Stimulated activated naive CD8-positive, alpha-beta T cell treated with anti-CD3 and anti-CD28 coated beads, Interleukin-15, Interleukin-2, amounts not matched to agents 100 ng/mL and 50 ng/mL, for 24 hours (primary cell): Measurements from ENCODE around the gene CACNA1I.

ENCODE experiments used
- H3K27ac Mint-ChIP-seq: one replicate; pipeline ENCODE4 v1.8.0; 2021; ENCODE audit warnings: mild to moderate bottlenecking, mixed read lengths
- H3K27me3 Mint-ChIP-seq: one replicate; pipeline ENCODE4 v1.8.0; 2021; ENCODE audit warnings: mixed read lengths
- H3K36me3 Mint-ChIP-seq: one replicate; pipeline ENCODE4 v1.8.0; 2021; ENCODE audit warnings: low read depth, mixed read lengths
- H3K4me1 Mint-ChIP-seq: one replicate; pipeline ENCODE4 v1.8.0; 2021; ENCODE audit warnings: low read depth, mixed read lengths
- H3K4me3 Mint-ChIP-seq: one replicate; pipeline ENCODE4 v1.8.0; 2021; ENCODE audit warnings: mild to moderate bottlenecking, mixed read lengths
- H3K9me3 Mint-ChIP-seq: one replicate; pipeline ENCODE4 v1.8.0; 2021; ENCODE audit warnings: mixed read lengths

The CACNA1I gene

GRCh38 chr22:39699631-39700360 is 129.2 kb downstream of the CACNA1I start:
- H3K27me3 Mint-ChIP-seq = peaks cover 7% of the 10 kb centered on the region
- H3K4me3 Mint-ChIP-seq = no peak overlapping the region
- no peaks in the 10 kb centered on the region for H3K36me3 Mint-ChIP-seq
- no peaks in the 10 kb centered on the region for H3K4me1 Mint-ChIP-seq
- no peaks in the 10 kb centered on the region for H3K9me3 Mint-ChIP-seq
- H3K27ac Mint-ChIP-seq = no peak overlapping the region

GRCh38 chr22:39700565-39700964 is 130.0 kb downstream of the CACNA1I start:
- no peak overlapping the region for H3K27ac Mint-ChIP-seq
- peaks cover 7% of the 10 kb centered on the region for H3K27me3 Mint-ChIP-seq
- H3K9me3 Mint-ChIP-seq = no peaks in the 10 kb centered on the region
- no peaks in the 10 kb centered on the region for H3K4me1 Mint-ChIP-seq
- H3K4me3 Mint-ChIP-seq = no peak overlapping the region
- no peaks in the 10 kb centered on the region for H3K36me3 Mint-ChIP-seq

GRCh38 chr22:39703091-39703490 is 132.5 kb downstream of the CACNA1I start:
- no peak overlapping the region for H3K27ac Mint-ChIP-seq
- H3K36me3 Mint-ChIP-seq = no peaks in the 10 kb centered on the region
- peaks cover 4% of the 10 kb centered on the region for H3K27me3 Mint-ChIP-seq
- H3K4me1 Mint-ChIP-seq = no peaks in the 10 kb centered on the region
- H3K4me3 Mint-ChIP-seq = no peak overlapping the region
- no peaks in the 10 kb centered on the region for H3K9me3 Mint-ChIP-seq

- H3K36me3 Mint-ChIP-seq = no peaks in the 10 kb centered on the region
- H3K27ac Mint-ChIP-seq = no peak overlapping the region
- no peaks in the 10 kb centered on the region for H3K4me1 Mint-ChIP-seq
These were observed 133.5 kb downstream of the CACNA1I start for GRCh38 chr22:39703928-39704639.

GRCh38 chr22:39705386-39705785 is 134.8 kb downstream of the CACNA1I start:
- no peaks in the 10 kb centered on the region for H3K4me1 Mint-ChIP-seq
- H3K27me3 Mint-ChIP-seq = peaks cover 4% of the 10 kb centered on the region
- H3K4me3 Mint-ChIP-seq = no peak overlapping the region
- H3K27ac Mint-ChIP-seq = no peak overlapping the region
- no peaks in the 10 kb centered on the region for H3K9me3 Mint-ChIP-seq
- no peaks in the 10 kb centered on the region for H3K36me3 Mint-ChIP-seq

More at GRCh38 chr22:39703928-39704639, 133.5 kb downstream of the CACNA1I start:
- Mint-ChIP-seq H3K27me3 (peaks cover 4% of the 10 kb centered on the region), H3K4me3 (no peak overlapping the region), H3K9me3 (no peaks in the 10 kb centered on the region)

GRCh38 chr22:39706376-39707140 is 136.0 kb downstream of the CACNA1I start:
- Mint-ChIP-seq H3K9me3 (no peaks in the 10 kb centered on the region), H3K27ac (no peak overlapping the region), H3K4me3 (no peak overlapping the region), H3K4me1 (no peaks in the 10 kb centered on the region), H3K27me3 (no peaks in the 10 kb centered on the region), H3K36me3 (no peaks in the 10 kb centered on the region)

- no peaks in the 10 kb centered on the region for H3K36me3 Mint-ChIP-seq
- H3K4me3 Mint-ChIP-seq = no peak overlapping the region
- no peaks in the 10 kb centered on the region for H3K4me1 Mint-ChIP-seq
- H3K27ac Mint-ChIP-seq = no peak overlapping the region
- no peaks in the 10 kb centered on the region for H3K27me3 Mint-ChIP-seq
- no peaks in the 10 kb centered on the region for H3K9me3 Mint-ChIP-seq
These were observed 136.8 kb downstream of the CACNA1I start for GRCh38 chr22:39707351-39707750.

GRCh38 chr22:39707816-39708215 is 137.3 kb downstream of the CACNA1I start:
- Mint-ChIP-seq H3K27ac (no peak overlapping the region), H3K27me3 (no peaks in the 10 kb centered on the region), H3K36me3 (no peaks in the 10 kb centered on the region), H3K9me3 (no peaks in the 10 kb centered on the region), H3K4me1 (no peaks in the 10 kb centered on the region), H3K4me3 (no peak overlapping the region)

- no peaks in the 10 kb centered on the region for H3K36me3 Mint-ChIP-seq
- no peak overlapping the region for H3K4me3 Mint-ChIP-seq
- H3K4me1 Mint-ChIP-seq = no peaks in the 10 kb centered on the region
- no peaks in the 10 kb centered on the region for H3K9me3 Mint-ChIP-seq
- H3K27me3 Mint-ChIP-seq = no peaks in the 10 kb centered on the region
- no peak overlapping the region for H3K27ac Mint-ChIP-seq
These were observed 140.0 kb downstream of the CACNA1I start for GRCh38 chr22:39710380-39711150.

- H3K9me3 Mint-ChIP-seq = no peaks in the 10 kb centered on the region
- H3K36me3 Mint-ChIP-seq = no peaks in the 10 kb centered on the region
- H3K27me3 Mint-ChIP-seq = no peaks in the 10 kb centered on the region
- no peak overlapping the region for H3K4me3 Mint-ChIP-seq
- no peak overlapping the region for H3K27ac Mint-ChIP-seq
- H3K4me1 Mint-ChIP-seq = no peaks in the 10 kb centered on the region
These were observed 141.5 kb downstream of the CACNA1I start for GRCh38 chr22:39712081-39712480.

- Mint-ChIP-seq H3K4me1 (no peaks in the 10 kb centered on the region), H3K9me3 (no peaks in the 10 kb centered on the region), H3K4me3 (no peak overlapping the region), H3K27ac (no peak overlapping the region), H3K27me3 (no peaks in the 10 kb centered on the region), H3K36me3 (no peaks in the 10 kb centered on the region)
These were observed 142.4 kb downstream of the CACNA1I start for GRCh38 chr22:39712751-39713525.

- Mint-ChIP-seq H3K27me3 (no peaks in the 10 kb centered on the region), H3K9me3 (no peaks in the 10 kb centered on the region), H3K4me3 (no peak overlapping the region), H3K27ac (no peak overlapping the region), H3K36me3 (no peaks in the 10 kb centered on the region), H3K4me1 (no peaks in the 10 kb centered on the region)
These were observed 143.3 kb downstream of the CACNA1I start for GRCh38 chr22:39713799-39714290.

- H3K9me3 Mint-ChIP-seq = no peaks in the 10 kb centered on the region
- H3K4me3 Mint-ChIP-seq = no peak overlapping the region
- H3K27me3 Mint-ChIP-seq = no peaks in the 10 kb centered on the region
These were observed 143.8 kb downstream of the CACNA1I start for GRCh38 chr22:39714321-39714720.

More at GRCh38 chr22:39714321-39714720, 143.8 kb downstream of the CACNA1I start:
- Mint-ChIP-seq H3K27ac (peak overlapping the region; percentile 11), H3K4me1 (no peaks in the 10 kb centered on the region), H3K36me3 (no peaks in the 10 kb centered on the region)
